ENCODE data around the gene ATXN10. TPM values are rescaled to one million over a fixed set of nuclear protein-coding genes. Genes with fewer than 3 reads are reported as not detected.

ATXN10 gene
- total and polyA plus RNA-seq, 2 experiments from 2014 or later = 99.0 to 163 TPM

- H3K27ac ChIP-seq (ENCODE audit: low read depth) = no peak overlapping the region
- Mint-ChIP-seq H3K27me3 (ENCODE audit: insufficient read depth, low read depth, poor library complexity) (peaks cover 21% of the 10 kb centered on the region), H3K27ac (no peak overlapping the region), H3K4me3 (no peak overlapping the region), H3K4me1 (peaks cover 14% of the 10 kb centered on the region; the same call in 2 of the 3 replicates), H3K9me3 (no peaks in the 10 kb centered on the region; the same call in 2 of the 3 replicates), H3K36me3 (ENCODE audit: low read depth) (no peaks in the 10 kb centered on the region; the same call in 2 of the 3 replicates)
- no peaks in the 10 kb centered on the region for H3K79me2 ChIP-seq (replicated peaks; ENCODE audit: insufficient read depth)
- no peak overlapping the region for H3K4me3 ChIP-seq
- peaks cover 10% of the 10 kb centered on the region; the same call in 1 of the 2 replicates for H3K4me1 ChIP-seq (ENCODE audit: insufficient read depth)
- ATAC-seq = no peak
- H3K4me2 ChIP-seq = no peak overlapping the region
- H2AFZ ChIP-seq = no peak overlapping the region
- 0 out of 2 replicates have a peak, but pooled peaks cover 2% of the 10 kb centered on the region for H3F3A ChIP-seq (replicated peaks; ENCODE audit: low read depth)
- H3K9me2 ChIP-seq (ENCODE audit: insufficient read depth) = no peaks in the 10 kb centered on the region
- H3K36me3 ChIP-seq (ENCODE audit: insufficient read depth) = no peaks in the 10 kb centered on the region
- H3K27me3 ChIP-seq (ENCODE audit: insufficient read depth) = peaks cover 18% of the 10 kb centered on the region
- DNase-seq (ENCODE audit: low spot score) = no peak
- no peaks in the 10 kb centered on the region for H4K20me1 ChIP-seq (replicated peaks; ENCODE audit: insufficient read depth)
- TF ChIP-seq STAT1 (IDR thresholded peaks at IDR 0.05; ENCODE audit: unreplicated experiment) (no peak), ZNF114 (CRISPR knock-in tag; IDR thresholded peaks at IDR 0.05) (no peak), ETS1 (IDR thresholded peaks at IDR 0.05) (no peak), JUNB (IDR thresholded peaks at IDR 0.05; ENCODE audit: unreplicated experiment) (no peak), EZH2 (IDR thresholded peaks at IDR 0.05; ENCODE audit: low read depth, unreplicated experiment) (no peak), ZNF331 (CRISPR knock-in tag; IDR thresholded peaks at IDR 0.05; ENCODE audit: low read depth) (no peak), REST (IDR thresholded peaks at IDR 0.05; ENCODE audit: unreplicated experiment) (no peak), EZH2phosphoT487 (IDR thresholded peaks at IDR 0.05; ENCODE audit: unreplicated experiment) (no peak), CTCF (conservative IDR thresholded peaks at IDR 0.05; ENCODE audit: low read depth in 2 of 2) (no peak), CREB1 (CRISPR knock-in tag; IDR thresholded peaks at IDR 0.05; ENCODE audit: low read depth) (no peak), NANOG (IDR thresholded peaks at IDR 0.05; ENCODE audit: borderline replicate concordance) (no peak), POLR2AphosphoS5 (IDR thresholded peaks at IDR 0.05; ENCODE audit: low read depth) (no peak), ZNF462 (CRISPR knock-in tag; IDR thresholded peaks at IDR 0.05) (no peak)
Observed at GRCh38 chr22:45647532-45648225, 24.0 kb upstream of the ATXN10 start.

All from GM23338 (cell line).